ENCODE measurements around the gene SLC4A5.

SLC4A5 gene

DNA sequence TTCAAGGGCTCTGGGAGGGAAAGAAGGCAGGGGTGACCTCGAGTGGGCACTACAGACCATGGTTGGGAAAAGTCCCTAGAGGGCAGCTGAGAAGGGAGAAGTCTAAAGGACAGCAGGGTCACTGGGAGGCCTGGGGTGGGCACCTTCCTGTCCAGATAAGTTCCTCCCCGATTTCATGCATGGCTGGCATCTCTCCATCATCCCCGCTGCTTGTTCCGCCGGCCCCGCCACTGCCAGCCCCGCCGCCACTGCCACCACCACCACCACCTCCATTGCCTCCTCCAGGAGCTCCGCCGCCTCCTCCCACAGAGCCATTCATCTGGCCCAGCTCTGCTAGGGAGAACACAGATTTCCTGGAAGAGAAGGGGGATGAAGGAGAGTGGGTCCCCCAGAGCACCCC, 91.2 kb downstream of the SLC4A5 start:
- no peak overlapping the region for H3K27ac ChIP-seq (replicated peaks; ENCODE audit: low read length)
- no peak for DNase-seq (ENCODE audit: low spot score)
- no peak overlapping the region for H2AFZ ChIP-seq (ENCODE audit: low read length)
- no peak overlapping the region for H3K18ac ChIP-seq (ENCODE audit: low read length)
- H4K91ac ChIP-seq (ENCODE audit: low read depth, low read length, poor library complexity), result no peak overlapping the region
- H2AK5ac ChIP-seq (ENCODE audit: low read depth, low read length), result no peak overlapping the region
- no peak overlapping the region for H2BK120ac ChIP-seq (ENCODE audit: low read depth, low read length)
- H3K23ac ChIP-seq (ENCODE audit: low read depth, low read length, poor library complexity), result no peak overlapping the region
- no peak overlapping the region for H4K8ac ChIP-seq (ENCODE audit: low read depth, low read length)
- H2BK12ac ChIP-seq (ENCODE audit: low read length), result no peak overlapping the region
- no peak overlapping the region for H2BK5ac ChIP-seq (ENCODE audit: low read length)
- H3K79me1 ChIP-seq (ENCODE audit: low read depth, low read length), result no peaks in the 10 kb centered on the region
- H2BK15ac ChIP-seq (ENCODE audit: low read length), result no peak overlapping the region
- no peak overlapping the region for H3K4me3 ChIP-seq (ENCODE audit: low read length in 2 of 2)
- H3K4me1 ChIP-seq (ENCODE audit: control insufficient read depth in 2 of 2, insufficient read depth in 1 of 2, low read depth in 1 of 2, low read length in 2 of 2), result no peaks in the 10 kb centered on the region
- H3K9ac ChIP-seq (ENCODE audit: low read depth, low read length, poor library complexity), result no peak overlapping the region
- no peak overlapping the region for H3K14ac ChIP-seq (ENCODE audit: low read length)
- H3K4me2 ChIP-seq (ENCODE audit: insufficient read depth, low read length, poor library complexity, severe bottlenecking), result no peak overlapping the region
- no peaks in the 10 kb centered on the region for H3K9me3 ChIP-seq (replicated peaks in 1 of 2; ENCODE audit: control insufficient read depth in 2 of 2, insufficient read depth in 1 of 2, low read depth in 1 of 2, low read length in 2 of 2)
- WGBS, 2 donors (ENCODE audit: extremely low coverage in 2 of 2, insufficient read length in 2 of 2, insufficient replicate concordance in 1 of 2), result no CpG with 5 or more reads among the region's 10 CpGs
- no peak overlapping the region for H3K4ac ChIP-seq (ENCODE audit: low read length)
- no peaks in the 10 kb centered on the region for H3K36me3 ChIP-seq (replicated peaks in 1 of 2; ENCODE audit: control insufficient read depth in 2 of 2, insufficient read depth in 2 of 2, low read length in 2 of 2)
- H3K27me3 ChIP-seq (ENCODE audit: control insufficient read depth in 3 of 3, insufficient read depth in 3 of 3, low read depth in 1 of 3, low read length in 3 of 3), result peaks cover 0 to 4% (median 2%) of the 10 kb centered on the region in 3 experiments

GRCh38 chr2:74250189-74250631, 93.0 kb downstream of the SLC4A5 start:
- H3K14ac ChIP-seq (ENCODE audit: low read length), result no peak overlapping the region
- no peak overlapping the region for H3K4me2 ChIP-seq (ENCODE audit: insufficient read depth, low read length, poor library complexity, severe bottlenecking)
- no peaks in the 10 kb centered on the region for H3K79me1 ChIP-seq (ENCODE audit: low read depth, low read length)
- H4K91ac ChIP-seq (ENCODE audit: low read depth, low read length, poor library complexity), result no peak overlapping the region
- H3K9me3 ChIP-seq (replicated peaks in 1 of 2; ENCODE audit: control insufficient read depth in 2 of 2, insufficient read depth in 1 of 2, low read depth in 1 of 2, low read length in 2 of 2), result no peaks in the 10 kb centered on the region
- H2BK12ac ChIP-seq (ENCODE audit: low read length), result no peak overlapping the region
- H2BK15ac ChIP-seq (ENCODE audit: low read length), result no peak overlapping the region
- H2AK5ac ChIP-seq (ENCODE audit: low read depth, low read length), result no peak overlapping the region
- H2BK5ac ChIP-seq (ENCODE audit: low read length), result no peak overlapping the region
- H3K18ac ChIP-seq (ENCODE audit: low read length), result no peak overlapping the region
- no peaks in the 10 kb centered on the region for H3K4me1 ChIP-seq (ENCODE audit: control insufficient read depth in 2 of 2, insufficient read depth in 1 of 2, low read depth in 1 of 2, low read length in 2 of 2)
- no peak overlapping the region for H3K23ac ChIP-seq (ENCODE audit: low read depth, low read length, poor library complexity)
- H2BK120ac ChIP-seq (ENCODE audit: low read depth, low read length), result no peak overlapping the region
- H3K27me3 ChIP-seq (ENCODE audit: control insufficient read depth in 3 of 3, insufficient read depth in 3 of 3, low read depth in 1 of 3, low read length in 3 of 3), result peaks cover 0 to 4% (median 2%) of the 10 kb centered on the region in 3 experiments
- whole genome bisulfite sequencing, 2 donors (ENCODE audit: extremely low coverage in 2 of 2, insufficient read length in 2 of 2, insufficient replicate concordance in 1 of 2), result no CpG with 5 or more reads among the region's 10 CpGs
- no peak overlapping the region for H3K4ac ChIP-seq (ENCODE audit: low read length)
- no peak overlapping the region for H3K9ac ChIP-seq (ENCODE audit: low read depth, low read length, poor library complexity)
- no peak overlapping the region for H4K8ac ChIP-seq (ENCODE audit: low read depth, low read length)
- H3K36me3 ChIP-seq (replicated peaks in 1 of 2; ENCODE audit: control insufficient read depth in 2 of 2, insufficient read depth in 2 of 2, low read length in 2 of 2), result no peaks in the 10 kb centered on the region
- no peak overlapping the region for H2AFZ ChIP-seq (ENCODE audit: low read length)
- H3K4me3 ChIP-seq (ENCODE audit: low read length in 2 of 2), result peak overlapping the region in 1 of 2 donors; percentile 29
- H3K27ac ChIP-seq (replicated peaks; ENCODE audit: low read length), result no peak overlapping the region
- peak; percentile 39 for DNase-seq (ENCODE audit: low spot score)

DNA sequence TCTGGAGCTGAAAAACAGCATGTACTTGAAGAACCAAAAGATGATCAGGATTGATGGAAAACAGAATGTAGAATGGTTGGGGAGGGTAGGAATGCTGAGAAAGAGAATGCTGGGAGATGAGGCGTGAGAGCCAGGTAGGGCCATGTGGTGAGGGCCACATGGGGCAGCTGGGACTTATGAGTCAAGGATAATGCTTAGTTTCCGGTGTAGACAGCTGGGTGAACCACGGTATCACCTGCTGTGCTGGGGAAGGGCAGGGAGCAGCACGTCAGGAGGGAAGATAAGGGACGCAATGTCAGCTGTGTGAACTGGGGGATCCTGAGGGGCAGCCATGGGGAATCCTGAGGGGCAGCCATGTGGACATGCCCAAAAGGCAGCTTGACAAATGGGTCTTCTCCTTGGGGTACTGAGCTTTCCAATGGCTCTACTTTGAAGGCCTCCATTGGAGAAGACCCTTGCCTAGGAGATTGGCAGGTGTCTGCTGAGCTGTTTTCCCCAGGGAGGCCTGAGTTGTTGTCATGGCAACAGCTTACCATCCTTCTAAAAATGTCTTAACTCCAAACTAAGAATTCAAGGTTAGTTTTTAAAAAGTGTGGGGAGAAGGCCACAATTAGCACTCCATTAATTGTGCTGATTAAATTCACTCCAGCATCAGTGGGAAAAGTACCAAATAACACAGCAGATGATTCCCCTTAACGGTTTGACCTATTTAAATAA, 93.7 kb downstream of the SLC4A5 start:
- Histone ChIP-seq H3K36me3 (replicated peaks in 1 of 2; ENCODE audit: control insufficient read depth in 2 of 2, insufficient read depth in 2 of 2, low read length in 2 of 2) (no peaks in the 10 kb centered on the region), H4K8ac (ENCODE audit: low read depth, low read length) (no peak overlapping the region), H2BK15ac (ENCODE audit: low read length) (no peak overlapping the region), H3K4me3 (ENCODE audit: low read length in 2 of 2) (no peak overlapping the region), H3K4me2 (ENCODE audit: insufficient read depth, low read length, poor library complexity, severe bottlenecking) (no peak overlapping the region), H3K27ac (replicated peaks; ENCODE audit: low read length) (no peak overlapping the region), H3K23ac (ENCODE audit: low read depth, low read length, poor library complexity) (no peak overlapping the region), H3K4ac (ENCODE audit: low read length) (no peak overlapping the region), H2BK5ac (ENCODE audit: low read length) (no peak overlapping the region), H2BK120ac (ENCODE audit: low read depth, low read length) (no peak overlapping the region), H3K9ac (ENCODE audit: low read depth, low read length, poor library complexity) (no peak overlapping the region), H2AFZ (ENCODE audit: low read length) (no peak overlapping the region), H3K18ac (ENCODE audit: low read length) (no peak overlapping the region), H3K14ac (ENCODE audit: low read length) (no peak overlapping the region), H3K79me1 (ENCODE audit: low read depth, low read length) (no peaks in the 10 kb centered on the region), H2BK12ac (ENCODE audit: low read length) (no peak overlapping the region), H2AK5ac (ENCODE audit: low read depth, low read length) (no peak overlapping the region), H3K4me1 (ENCODE audit: control insufficient read depth in 2 of 2, insufficient read depth in 1 of 2, low read depth in 1 of 2, low read length in 2 of 2) (no peaks in the 10 kb centered on the region), H4K91ac (ENCODE audit: low read depth, low read length, poor library complexity) (no peak overlapping the region), H3K9me3 (replicated peaks in 1 of 2; ENCODE audit: control insufficient read depth in 2 of 2, insufficient read depth in 1 of 2, low read depth in 1 of 2, low read length in 2 of 2) (no peaks in the 10 kb centered on the region), H3K27me3 (ENCODE audit: control insufficient read depth in 3 of 3, insufficient read depth in 3 of 3, low read depth in 1 of 3, low read length in 3 of 3) (peaks cover 0 to 4% (median 2%) of the 10 kb centered on the region in 3 experiments)
- no peak for DNase-seq (ENCODE audit: low spot score)
- WGBS, 2 donors (ENCODE audit: extremely low coverage in 2 of 2, insufficient read length in 2 of 2, insufficient replicate concordance in 1 of 2), result no CpG with 5 or more reads among the region's 6 CpGs

DNA sequence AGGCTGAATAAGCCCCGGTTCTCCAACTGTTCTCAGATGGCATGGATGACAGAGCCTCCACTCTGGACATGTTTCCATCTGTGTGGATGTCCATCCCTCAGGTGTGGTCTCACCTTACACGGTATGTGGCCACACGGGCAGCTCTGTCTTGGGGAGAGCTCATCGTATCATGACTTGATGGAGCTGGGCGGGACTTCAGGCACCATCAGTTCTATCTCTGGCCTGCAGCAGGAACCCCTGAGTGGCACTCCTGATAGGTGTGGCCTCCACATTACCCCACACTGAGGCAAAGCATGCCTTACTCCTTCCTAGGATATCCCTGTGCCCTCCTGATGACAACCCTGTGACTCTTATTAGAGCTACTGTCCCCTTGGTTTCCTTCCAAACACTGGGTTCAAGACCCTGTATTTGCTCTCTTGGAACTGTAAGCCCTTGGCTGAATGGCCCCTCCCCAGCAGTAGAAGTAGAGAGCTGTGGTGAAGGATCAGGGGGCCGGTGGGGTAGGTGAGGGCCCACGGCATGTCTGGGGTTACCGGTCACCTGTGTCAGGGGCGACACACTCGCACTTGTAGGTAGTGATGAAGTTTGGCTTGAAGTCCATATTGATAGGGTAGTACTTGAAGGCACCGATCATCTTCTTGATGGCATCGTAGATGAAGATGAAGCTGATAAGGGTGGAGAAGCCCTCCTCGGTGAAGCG, 96.6 kb downstream of the SLC4A5 start:
- H3K9me3 ChIP-seq (replicated peaks in 1 of 2; ENCODE audit: control insufficient read depth in 2 of 2, insufficient read depth in 1 of 2, low read depth in 1 of 2, low read length in 2 of 2), result peaks cover 0 to 1% of the 10 kb centered on the region in 2 donors
- no peaks in the 10 kb centered on the region for H3K36me3 ChIP-seq (replicated peaks in 1 of 2; ENCODE audit: control insufficient read depth in 2 of 2, insufficient read depth in 2 of 2, low read length in 2 of 2)
- H3K27ac ChIP-seq (replicated peaks; ENCODE audit: low read length), result no peak overlapping the region
- no peak overlapping the region for H3K4me3 ChIP-seq (ENCODE audit: low read length in 2 of 2)
- no peak for DNase-seq (ENCODE audit: low spot score)
- no peak overlapping the region for H4K8ac ChIP-seq (ENCODE audit: low read depth, low read length)
- no peak overlapping the region for H3K9ac ChIP-seq (ENCODE audit: low read depth, low read length, poor library complexity)
- H2AK5ac ChIP-seq (ENCODE audit: low read depth, low read length), result no peak overlapping the region
- no peak overlapping the region for H2BK120ac ChIP-seq (ENCODE audit: low read depth, low read length)
- no peak overlapping the region for H2BK5ac ChIP-seq (ENCODE audit: low read length)
- no peak overlapping the region for H3K18ac ChIP-seq (ENCODE audit: low read length)
- no peak overlapping the region for H4K91ac ChIP-seq (ENCODE audit: low read depth, low read length, poor library complexity)
- peaks cover 0 to 9% (median 2%) of the 10 kb centered on the region in 3 experiments for H3K27me3 ChIP-seq (ENCODE audit: control insufficient read depth in 3 of 3, insufficient read depth in 3 of 3, low read depth in 1 of 3, low read length in 3 of 3)
- WGBS, 2 donors (ENCODE audit: extremely low coverage in 2 of 2, insufficient read length in 2 of 2, insufficient replicate concordance in 1 of 2), result no CpG with 5 or more reads among the region's 14 CpGs
- no peaks in the 10 kb centered on the region for H3K4me1 ChIP-seq (ENCODE audit: control insufficient read depth in 2 of 2, insufficient read depth in 1 of 2, low read depth in 1 of 2, low read length in 2 of 2)
- no peak overlapping the region for H3K4ac ChIP-seq (ENCODE audit: low read length)
- H2BK15ac ChIP-seq (ENCODE audit: low read length), result no peak overlapping the region
- H3K79me1 ChIP-seq (ENCODE audit: low read depth, low read length), result no peaks in the 10 kb centered on the region
- no peak overlapping the region for H2BK12ac ChIP-seq (ENCODE audit: low read length)
- H2AFZ ChIP-seq (ENCODE audit: low read length), result no peak overlapping the region
- H3K4me2 ChIP-seq (ENCODE audit: insufficient read depth, low read length, poor library complexity, severe bottlenecking), result no peak overlapping the region
- H3K14ac ChIP-seq (ENCODE audit: low read length), result no peak overlapping the region
- no peak overlapping the region for H3K23ac ChIP-seq (ENCODE audit: low read depth, low read length, poor library complexity)
